CD4-positive, alpha-beta T cell treated with Interleukin-6 at 100 ng/mL for 8 hours (primary cell): Measurements from ENCODE around the gene RBM42.
"Not testable (repeated sequence)": the region's sequence is repeated elsewhere in the genome, so short reads cannot be mapped to it uniquely, and the experiment has no call there.

ENCODE experiments used
- DNase-seq: peaks from one replicate; pipeline ENCODE4 v3.0.0-alpha.2; 2020; ENCODE audit warnings: mixed read lengths, low spot score

Gene RBM42

DNA sequence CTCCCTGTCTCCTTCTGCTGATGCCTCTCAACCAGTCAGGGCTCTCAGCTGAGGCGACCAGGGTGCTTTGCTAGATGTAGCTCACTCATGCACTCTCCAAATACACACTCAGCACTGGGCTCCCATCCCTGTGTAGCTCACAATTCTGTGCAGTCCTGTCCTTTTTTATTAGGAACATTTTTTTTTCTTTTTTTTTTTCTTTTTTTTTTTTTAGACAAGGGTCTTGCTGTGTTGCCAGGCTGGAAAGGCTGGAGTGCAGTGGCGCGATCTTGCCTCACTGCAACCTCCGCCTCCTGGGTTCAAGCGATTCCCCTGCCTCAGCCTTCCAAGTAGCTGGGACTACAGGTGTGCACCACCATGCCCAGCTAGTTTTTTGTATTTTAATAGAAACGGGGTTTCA, 26.0 kb downstream of the RBM42 start:
- not testable (repeated sequence) for DNase-seq

DNA sequence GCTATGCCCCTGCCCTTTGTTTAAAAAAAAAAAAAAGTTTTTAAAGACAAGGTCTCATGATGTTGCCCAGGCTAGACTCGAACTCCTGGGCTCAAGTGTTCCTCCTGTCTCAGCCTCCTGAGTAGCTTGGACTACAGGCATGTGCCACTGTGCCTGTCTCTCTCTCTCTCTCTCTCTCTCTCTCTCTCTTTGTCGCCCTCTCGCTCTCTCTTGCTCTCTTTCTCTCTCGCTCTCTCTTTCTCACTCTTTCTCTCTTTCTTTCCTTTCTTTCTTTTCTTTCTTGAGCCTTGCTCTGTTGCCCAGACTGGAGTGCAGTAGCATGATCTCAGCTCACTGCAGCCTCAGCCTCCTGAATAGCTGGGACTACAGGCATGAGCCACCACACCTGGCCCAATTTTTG, 26.8 kb downstream of the RBM42 start:
- DNase-seq = no peak

DNA sequence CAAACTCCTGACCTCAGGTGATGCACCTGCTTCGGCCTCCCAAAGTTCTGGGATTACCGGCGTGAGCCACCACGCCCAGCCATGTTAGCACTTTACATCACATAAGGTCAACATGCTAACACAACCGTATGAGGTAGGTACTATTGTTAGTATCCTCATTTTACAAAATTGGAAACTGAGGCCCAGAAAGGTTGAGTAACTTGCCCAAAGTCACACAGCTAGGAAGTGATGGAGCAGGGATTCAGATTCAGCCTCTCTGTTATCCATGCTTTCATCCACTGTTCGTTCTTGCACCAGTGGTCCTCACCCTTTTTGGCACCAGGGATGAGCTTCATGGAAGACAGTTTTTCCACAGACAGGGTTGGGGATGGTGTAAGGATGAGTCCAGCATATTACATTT, 27.9 kb downstream of the RBM42 start:
- DNase-seq = no peak

DNA sequence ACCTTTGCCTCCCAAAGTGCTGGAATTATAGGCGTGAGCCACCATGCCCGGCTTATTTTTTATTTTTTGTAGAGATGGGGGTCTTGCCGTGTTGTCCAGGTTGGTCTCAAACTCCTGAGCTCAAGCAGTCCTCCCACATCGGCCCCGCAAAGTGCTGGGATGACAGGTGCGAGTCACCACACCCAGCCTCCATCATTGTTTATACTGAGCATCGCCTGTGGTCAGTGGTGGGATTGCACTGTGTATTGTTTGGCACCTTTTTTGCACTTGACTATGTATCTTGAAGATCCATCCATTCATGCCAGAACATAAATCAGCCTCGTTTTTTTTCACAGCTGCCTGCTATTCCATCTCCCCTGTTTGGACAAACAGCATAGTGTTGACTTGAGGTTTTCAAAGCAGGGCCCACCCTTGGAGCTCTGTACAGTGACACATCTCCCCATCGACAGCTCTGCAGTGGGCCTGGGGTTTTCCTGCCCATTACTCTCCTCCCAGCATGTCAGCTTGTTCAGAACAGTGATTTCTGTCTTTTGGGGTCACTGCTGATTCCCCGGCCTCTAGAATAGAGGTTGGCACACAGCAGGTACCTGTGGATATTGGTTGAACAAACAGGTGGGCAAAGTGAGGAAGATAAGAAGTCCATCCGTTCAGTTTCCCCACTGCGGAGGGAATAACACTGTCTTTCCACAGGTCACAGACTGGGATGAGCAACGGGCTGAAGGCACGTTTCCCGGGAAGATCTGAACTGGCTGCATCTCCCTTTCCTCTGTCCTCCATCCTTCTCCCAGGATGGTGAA, 29.3 kb downstream of the RBM42 start:
- DNase-seq = no peak

DNA sequence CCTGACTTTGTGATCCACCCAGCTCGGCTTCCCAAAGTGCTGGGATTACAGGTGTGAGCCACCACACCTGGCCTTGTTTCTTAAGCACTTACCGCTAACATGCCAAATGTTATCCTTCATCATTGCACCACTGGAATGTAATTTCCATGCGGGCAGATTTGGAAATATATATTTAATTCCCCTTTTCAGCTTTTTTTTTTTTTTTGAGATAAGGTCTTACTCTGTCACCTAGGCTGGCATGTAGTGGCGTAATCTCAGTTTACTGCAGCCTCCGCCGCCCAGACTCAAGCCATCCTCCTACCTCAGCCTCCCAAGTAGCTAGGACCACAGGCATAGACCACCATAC, 33.1 kb downstream of the RBM42 start:
- no peak for DNase-seq

DNA sequence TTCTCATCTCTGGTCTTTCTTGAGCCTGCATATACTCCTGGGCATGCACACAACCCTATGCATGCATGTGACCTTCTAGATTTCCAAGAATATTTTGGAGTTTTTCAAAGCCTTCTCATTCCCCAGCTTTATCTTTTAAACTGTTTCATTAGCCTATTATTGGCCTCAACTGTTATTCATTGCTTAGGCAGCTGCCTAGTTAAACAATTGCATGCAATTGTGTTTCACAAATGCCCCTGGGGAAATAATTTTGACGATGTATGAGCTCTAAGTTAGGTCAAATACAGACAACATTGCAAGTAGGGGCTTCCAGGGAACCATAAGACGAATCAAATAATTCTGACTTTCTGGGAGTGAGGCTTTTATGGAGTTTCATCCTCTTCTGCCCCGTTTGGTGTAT, 35.1 kb downstream of the RBM42 start:
- DNase-seq = no peak

DNA sequence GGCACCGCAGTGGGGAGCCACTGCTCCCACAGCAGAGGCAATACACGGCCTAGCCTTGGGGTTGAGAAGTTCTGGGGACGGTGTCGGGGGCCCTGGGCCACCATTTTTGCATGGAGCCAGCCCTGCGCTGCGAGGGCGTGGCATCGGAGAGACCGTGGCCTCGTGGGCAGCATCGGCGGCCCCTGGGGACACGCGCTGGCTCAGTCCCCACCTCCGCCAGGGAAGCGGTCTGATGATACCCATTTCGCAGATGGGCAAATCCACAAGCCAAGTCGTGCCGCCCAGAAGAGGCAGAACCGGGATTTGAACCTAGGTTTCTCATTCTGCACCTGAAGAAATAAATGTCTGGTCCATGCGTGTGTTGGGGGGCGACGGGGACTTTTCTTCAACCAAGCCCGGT, 36.3 kb downstream of the RBM42 start:
- no peak for DNase-seq

DNA sequence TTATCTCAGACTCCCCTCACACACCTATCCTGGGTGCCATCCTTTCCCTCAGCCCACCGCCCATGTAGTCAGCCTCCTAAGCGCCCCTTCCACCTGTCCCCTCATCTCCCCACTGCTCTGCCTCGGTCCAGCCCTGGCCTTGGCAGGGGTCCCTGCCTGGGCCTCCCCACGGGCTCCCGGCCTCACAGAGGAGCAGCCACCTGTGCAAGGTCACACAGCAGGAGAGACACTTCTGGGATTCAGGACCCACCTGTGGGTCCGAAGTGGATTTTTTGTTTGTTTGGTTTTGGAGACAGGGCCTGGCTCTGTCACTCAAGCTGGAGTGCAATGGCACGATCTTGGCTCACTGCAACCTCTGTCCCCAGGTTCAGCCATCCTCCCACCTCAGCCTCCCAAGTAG, 36.8 kb downstream of the RBM42 start:
- DNase-seq = no peak

DNA sequence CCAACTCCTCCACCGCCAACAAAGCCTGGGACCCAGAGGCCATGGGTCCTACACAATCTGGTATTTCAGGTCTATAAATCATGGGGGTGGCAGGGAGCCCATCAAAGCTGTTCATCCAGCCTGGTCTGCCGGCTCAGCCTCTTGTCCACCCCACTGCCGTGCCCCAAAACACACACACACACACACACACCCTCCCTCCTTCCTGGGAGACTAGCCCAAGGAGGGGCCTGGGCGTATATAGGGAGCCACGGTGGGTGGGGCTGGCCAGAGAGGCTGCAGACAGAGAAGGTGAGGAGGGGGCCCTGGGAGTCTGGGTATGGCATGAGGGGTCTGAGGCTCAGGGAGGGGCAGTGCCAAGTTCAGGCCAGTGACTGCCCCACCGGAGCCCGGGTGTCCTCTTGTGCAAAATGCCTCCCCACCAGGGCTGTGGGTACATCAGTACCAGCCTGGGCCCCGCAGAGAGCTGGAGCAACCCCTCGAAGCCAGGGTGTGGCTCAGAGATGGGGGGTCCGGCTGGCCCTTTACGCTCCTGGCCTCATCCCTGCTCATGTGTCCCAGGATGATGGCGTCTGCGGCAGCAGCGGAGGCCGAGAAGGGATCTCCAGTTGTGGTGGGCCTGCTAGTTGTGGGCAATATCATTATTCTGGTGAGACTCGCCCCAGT, 37.5 kb downstream of the RBM42 start, which contains the start of gene UPK1A:
UPK1A (plus strand) TSS at position 267 of the 663 bp plus-strand sequence; CDS start at position 563, 296 bp downstream.
- no peak for DNase-seq

DNA sequence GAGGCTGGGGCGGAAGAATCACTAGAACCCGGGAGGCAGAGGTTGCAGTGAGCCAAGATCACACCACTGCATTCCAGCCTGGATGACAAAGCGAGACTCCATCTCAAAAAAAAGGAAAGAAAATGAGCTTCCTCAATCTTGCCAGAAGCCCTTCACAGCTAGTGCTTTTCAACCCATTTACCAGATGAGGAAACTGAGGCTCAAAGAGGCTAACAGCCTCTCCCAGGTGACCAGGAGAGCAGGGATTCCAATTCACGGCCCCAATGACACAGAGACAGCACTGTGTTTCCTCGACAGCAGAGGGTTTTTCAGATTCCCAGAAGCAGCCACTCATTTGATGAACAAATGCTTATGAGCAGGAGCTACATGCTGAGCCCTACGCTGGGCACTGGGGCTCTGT, 40.7 kb downstream of the RBM42 start:
- no peak for DNase-seq

DNA sequence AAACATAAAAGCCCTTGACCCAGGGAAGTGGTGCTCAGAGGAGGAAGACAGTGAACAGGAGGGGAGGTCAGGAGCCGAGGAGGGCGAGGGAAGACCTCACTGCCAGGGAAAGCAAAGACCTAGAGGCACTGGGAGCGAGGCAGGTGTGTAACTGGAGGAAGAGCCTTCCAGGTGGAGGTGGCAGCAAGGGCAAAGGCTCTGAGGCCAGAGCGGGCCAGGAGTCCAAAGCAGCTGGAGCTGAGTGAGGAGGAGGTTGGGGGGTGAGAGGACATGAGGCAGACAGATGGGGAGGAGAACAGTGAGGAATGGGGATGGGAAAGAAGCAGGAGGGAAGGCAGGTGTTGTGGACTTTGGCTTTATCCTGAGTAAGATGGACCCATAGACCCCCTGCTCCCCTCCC, 41.1 kb downstream of the RBM42 start:
- no peak for DNase-seq

DNA sequence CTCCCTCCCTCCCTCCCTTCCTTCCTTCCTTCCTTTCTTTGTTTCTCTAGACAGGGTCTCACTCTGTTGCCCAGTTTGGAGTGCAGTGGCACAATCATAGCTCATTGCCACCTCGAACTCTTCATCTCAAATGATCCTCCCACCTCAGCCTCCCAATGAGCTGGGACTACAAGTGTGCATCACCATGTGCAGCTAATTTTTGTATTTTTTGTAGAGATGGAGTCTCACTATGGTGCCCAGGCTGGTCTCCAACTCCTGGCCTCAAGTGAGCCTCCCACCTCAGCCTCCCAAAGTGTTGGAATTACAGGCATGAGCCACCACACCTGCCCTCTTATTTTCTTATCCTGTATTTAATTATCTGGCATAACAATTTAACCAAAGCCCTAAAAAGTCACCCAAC, 41.9 kb downstream of the RBM42 start:
- no peak for DNase-seq

DNA sequence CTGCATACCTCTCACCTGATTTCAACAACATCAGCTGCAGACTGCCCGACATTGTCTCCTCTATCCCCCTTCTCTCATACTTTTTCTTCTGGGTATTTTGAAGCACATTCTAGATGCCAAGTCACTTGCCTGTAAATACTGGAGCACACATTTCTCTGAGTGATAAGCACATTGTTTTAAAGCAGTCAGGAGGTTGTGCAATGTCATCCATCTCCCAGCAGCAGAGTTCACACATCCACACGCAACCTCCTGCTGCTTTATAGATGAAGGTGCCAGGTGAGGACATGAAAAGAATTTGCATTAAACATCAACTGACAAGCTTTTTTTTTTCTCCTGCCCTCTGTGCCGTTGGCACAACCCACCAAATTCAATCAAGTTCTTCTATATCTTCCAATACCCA, 43.0 kb downstream of the RBM42 start:
- DNase-seq = no peak

DNA sequence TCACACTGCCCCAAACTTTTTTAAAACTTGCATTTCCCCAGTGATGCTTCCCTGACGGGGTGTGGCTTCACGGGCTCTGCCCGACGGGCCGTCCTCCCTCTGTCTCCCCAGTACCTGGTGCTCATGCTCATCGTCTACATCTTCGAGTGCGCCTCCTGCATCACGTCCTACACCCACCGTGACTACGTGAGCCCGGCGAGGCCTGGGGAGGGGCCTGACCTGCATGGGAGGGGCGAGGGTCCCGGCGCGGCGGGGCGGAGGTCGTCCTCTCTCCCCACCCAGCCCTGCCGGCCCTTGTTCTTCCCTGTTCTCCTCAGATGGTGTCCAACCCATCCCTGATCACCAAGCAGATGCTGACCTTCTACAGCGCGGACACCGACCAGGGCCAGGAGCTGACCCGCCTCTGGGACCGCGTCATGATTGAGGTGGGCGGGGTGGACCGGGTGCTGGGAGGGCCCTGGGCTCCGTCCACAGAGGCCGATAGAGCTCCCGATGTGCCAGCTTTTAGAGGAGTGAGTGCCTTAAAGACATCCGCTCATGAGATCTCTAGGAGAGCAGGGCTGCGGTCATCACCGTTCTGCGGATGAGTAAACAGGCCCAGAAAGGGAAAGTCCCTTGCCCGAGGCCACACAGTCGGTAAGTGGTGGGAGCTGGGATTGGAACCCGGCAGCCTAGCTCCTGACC, 44.4 kb downstream of the RBM42 start:
- peak; percentile 27 for DNase-seq

DNA sequence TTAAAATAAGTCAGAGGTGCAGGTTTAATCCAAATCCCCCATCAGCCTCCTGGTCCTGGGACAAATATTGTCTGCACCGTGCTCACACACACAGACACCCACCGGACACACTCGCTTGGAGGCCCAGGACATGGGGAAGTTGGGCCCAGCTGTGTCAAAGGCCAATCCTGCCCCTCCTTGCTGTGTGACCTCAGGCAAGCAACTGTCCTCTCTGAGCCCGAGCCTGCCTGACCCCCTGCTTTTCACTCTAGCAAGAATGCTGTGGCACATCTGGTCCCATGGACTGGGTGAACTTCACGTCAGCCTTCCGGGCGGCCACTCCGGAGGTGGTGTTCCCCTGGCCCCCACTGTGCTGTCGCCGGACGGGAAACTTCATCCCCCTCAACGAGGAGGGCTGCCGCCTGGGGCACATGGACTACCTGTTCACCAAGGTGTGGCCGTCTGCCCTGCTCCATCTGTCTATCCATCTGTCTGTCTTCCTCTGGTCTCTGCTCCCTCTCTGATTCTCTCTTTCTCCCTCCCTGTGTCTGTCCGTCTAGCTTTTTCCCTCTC, 46.8 kb downstream of the RBM42 start:
- DNase-seq = no peak
